ENCODE measurements around the gene CPXM2.

Gene CPXM2

GRCh38 chr10:123884351-123884906, 7.2 kb downstream of the CPXM2 start:
- H3K36me3 ChIP-seq (ENCODE audit: control insufficient read depth, low read depth, low read length) = no peaks in the 10 kb centered on the region
- H3K9me3 ChIP-seq (ENCODE audit: control insufficient read depth, low read depth, low read length) = no peaks in the 10 kb centered on the region
- no peaks in the 10 kb centered on the region for H3K4me1 ChIP-seq (ENCODE audit: control insufficient read depth, low read depth, low read length)
- H3K27ac ChIP-seq (ENCODE audit: low read length) = no peak overlapping the region
- H3K9ac ChIP-seq (ENCODE audit: low read length) = no peak overlapping the region
- peaks cover under 1% of the 10 kb centered on the region for H3K27me3 ChIP-seq (ENCODE audit: control insufficient read depth, insufficient read depth, low read length)
- H3K4me3 ChIP-seq (ENCODE audit: low read length) = no peak overlapping the region

- Histone ChIP-seq H3K4me1 (ENCODE audit: control insufficient read depth, low read depth, low read length) (no peaks in the 10 kb centered on the region), H3K9ac (ENCODE audit: low read length) (no peak overlapping the region), H3K4me3 (ENCODE audit: low read length) (no peak overlapping the region), H3K27ac (ENCODE audit: low read length) (no peak overlapping the region), H3K27me3 (ENCODE audit: control insufficient read depth, insufficient read depth, low read length) (no peaks in the 10 kb centered on the region), H3K9me3 (ENCODE audit: control insufficient read depth, low read depth, low read length) (no peaks in the 10 kb centered on the region), H3K36me3 (ENCODE audit: control insufficient read depth, low read depth, low read length) (no peaks in the 10 kb centered on the region)
These were observed 7.8 kb downstream of the CPXM2 start for GRCh38 chr10:123883673-123884320.

- Histone ChIP-seq H3K9ac (ENCODE audit: low read length) (no peak overlapping the region), H3K4me1 (ENCODE audit: control insufficient read depth, low read depth, low read length) (no peaks in the 10 kb centered on the region), H3K9me3 (ENCODE audit: control insufficient read depth, low read depth, low read length) (no peaks in the 10 kb centered on the region), H3K36me3 (ENCODE audit: control insufficient read depth, low read depth, low read length) (no peaks in the 10 kb centered on the region), H3K27me3 (ENCODE audit: control insufficient read depth, insufficient read depth, low read length) (no peaks in the 10 kb centered on the region), H3K4me3 (ENCODE audit: low read length) (no peak overlapping the region), H3K27ac (ENCODE audit: low read length) (no peak overlapping the region)
These were observed 8.7 kb downstream of the CPXM2 start for GRCh38 chr10:123882681-123883445.

GRCh38 chr10:123882177-123882576, 9.4 kb downstream of the CPXM2 start:
- no peaks in the 10 kb centered on the region for H3K4me1 ChIP-seq (ENCODE audit: control insufficient read depth, low read depth, low read length)
- no peaks in the 10 kb centered on the region for H3K9me3 ChIP-seq (ENCODE audit: control insufficient read depth, low read depth, low read length)
- H3K9ac ChIP-seq (ENCODE audit: low read length) = no peak overlapping the region
- H3K36me3 ChIP-seq (ENCODE audit: control insufficient read depth, low read depth, low read length) = no peaks in the 10 kb centered on the region
- H3K27me3 ChIP-seq (ENCODE audit: control insufficient read depth, insufficient read depth, low read length) = no peaks in the 10 kb centered on the region
- H3K4me3 ChIP-seq (ENCODE audit: low read length) = no peak overlapping the region
- H3K27ac ChIP-seq (ENCODE audit: low read length) = no peak overlapping the region

- H3K27me3 ChIP-seq (ENCODE audit: control insufficient read depth, insufficient read depth, low read length) = no peaks in the 10 kb centered on the region
- H3K9me3 ChIP-seq (ENCODE audit: control insufficient read depth, low read depth, low read length) = no peaks in the 10 kb centered on the region
- H3K4me1 ChIP-seq (ENCODE audit: control insufficient read depth, low read depth, low read length) = no peaks in the 10 kb centered on the region
- H3K36me3 ChIP-seq (ENCODE audit: control insufficient read depth, low read depth, low read length) = no peaks in the 10 kb centered on the region
- H3K27ac ChIP-seq (ENCODE audit: low read length) = no peak overlapping the region
- no peak overlapping the region for H3K4me3 ChIP-seq (ENCODE audit: low read length)
- H3K9ac ChIP-seq (ENCODE audit: low read length) = no peak overlapping the region
These were observed 11.9 kb downstream of the CPXM2 start for GRCh38 chr10:123879606-123880257.

GRCh38 chr10:123878666-123879303, 12.8 kb downstream of the CPXM2 start:
- Histone ChIP-seq H3K9ac (ENCODE audit: low read length) (no peak overlapping the region), H3K27me3 (ENCODE audit: control insufficient read depth, insufficient read depth, low read length) (no peaks in the 10 kb centered on the region), H3K4me1 (ENCODE audit: control insufficient read depth, low read depth, low read length) (no peaks in the 10 kb centered on the region), H3K27ac (ENCODE audit: low read length) (no peak overlapping the region), H3K36me3 (ENCODE audit: control insufficient read depth, low read depth, low read length) (no peaks in the 10 kb centered on the region), H3K9me3 (ENCODE audit: control insufficient read depth, low read depth, low read length) (no peaks in the 10 kb centered on the region), H3K4me3 (ENCODE audit: low read length) (no peak overlapping the region)

- Histone ChIP-seq H3K4me1 (ENCODE audit: control insufficient read depth, low read depth, low read length) (no peaks in the 10 kb centered on the region), H3K27me3 (ENCODE audit: control insufficient read depth, insufficient read depth, low read length) (no peaks in the 10 kb centered on the region), H3K9ac (ENCODE audit: low read length) (no peak overlapping the region)
These were observed 21.3 kb downstream of the CPXM2 start for GRCh38 chr10:123870260-123870659.

GRCh38 chr10:123869020-123869414, 22.6 kb downstream of the CPXM2 start:
- no peak overlapping the region for H3K4me3 ChIP-seq (ENCODE audit: low read length)
- no peaks in the 10 kb centered on the region for H3K4me1 ChIP-seq (ENCODE audit: control insufficient read depth, low read depth, low read length)
- H3K9ac ChIP-seq (ENCODE audit: low read length) = no peak overlapping the region
- H3K9me3 ChIP-seq (ENCODE audit: control insufficient read depth, low read depth, low read length) = peaks cover 4% of the 10 kb centered on the region
- no peaks in the 10 kb centered on the region for H3K36me3 ChIP-seq (ENCODE audit: control insufficient read depth, low read depth, low read length)
- H3K27ac ChIP-seq (ENCODE audit: low read length) = no peak overlapping the region
- no peaks in the 10 kb centered on the region for H3K27me3 ChIP-seq (ENCODE audit: control insufficient read depth, insufficient read depth, low read length)

More at GRCh38 chr10:123870260-123870659, 21.3 kb downstream of the CPXM2 start:
- H3K36me3 ChIP-seq (ENCODE audit: control insufficient read depth, low read depth, low read length) = no peaks in the 10 kb centered on the region
- no peak overlapping the region for H3K4me3 ChIP-seq (ENCODE audit: low read length)
- peaks cover 4% of the 10 kb centered on the region for H3K9me3 ChIP-seq (ENCODE audit: control insufficient read depth, low read depth, low read length)
- no peak overlapping the region for H3K27ac ChIP-seq (ENCODE audit: low read length)

- Histone ChIP-seq H3K4me3 (ENCODE audit: low read length) (no peak overlapping the region), H3K9ac (ENCODE audit: low read length) (no peak overlapping the region), H3K36me3 (ENCODE audit: control insufficient read depth, low read depth, low read length) (no peaks in the 10 kb centered on the region), H3K27me3 (ENCODE audit: control insufficient read depth, insufficient read depth, low read length) (no peaks in the 10 kb centered on the region), H3K4me1 (ENCODE audit: control insufficient read depth, low read depth, low read length) (no peaks in the 10 kb centered on the region), H3K9me3 (ENCODE audit: control insufficient read depth, low read depth, low read length) (peaks cover 2% of the 10 kb centered on the region), H3K27ac (ENCODE audit: low read length) (no peak overlapping the region)
These were observed 23.3 kb downstream of the CPXM2 start for GRCh38 chr10:123868038-123869019.

- Histone ChIP-seq H3K9ac (ENCODE audit: low read length) (no peak overlapping the region), H3K9me3 (ENCODE audit: control insufficient read depth, low read depth, low read length) (no peaks in the 10 kb centered on the region), H3K4me1 (ENCODE audit: control insufficient read depth, low read depth, low read length) (no peaks in the 10 kb centered on the region), H3K27me3 (ENCODE audit: control insufficient read depth, insufficient read depth, low read length) (no peaks in the 10 kb centered on the region), H3K4me3 (ENCODE audit: low read length) (no peak overlapping the region), H3K36me3 (ENCODE audit: control insufficient read depth, low read depth, low read length) (no peaks in the 10 kb centered on the region), H3K27ac (ENCODE audit: low read length) (no peak overlapping the region)
These were observed 25.7 kb downstream of the CPXM2 start for GRCh38 chr10:123865880-123866279.
